Keratinocyte (primary cell): ENCODE data around the gene ANKRD55. TPM values are rescaled to one million over a fixed set of nuclear protein-coding genes. Genes with fewer than 3 reads are reported as not detected.

Experiments used
- DNase-seq: peaks from one replicate; pipeline ENCODE4 v3.0.0-alpha.2; 2011; ENCODE audit warnings: low read depth, missing footprints, low spot score
- FAIRE-seq: peaks from 2 replicates; lab custom pipeline; 2011; peaks lifted over from hg19 to GRCh38; lab: Jason Lieb, UNC
- H2AFZ ChIP-seq: 2 replicates; pipeline ENCODE4 v1.6.0; 2012; ENCODE audit warnings: low read length, control low read depth, inconsistent platforms; ENCODE audit not compliant: control insufficient read depth
- H3K27ac ChIP-seq: 2 replicates; pipeline ENCODE4 v1.5.1; 2011; ENCODE audit warnings: low read length; ENCODE audit not compliant: control insufficient read depth, insufficient read depth
- H3K27me3 ChIP-seq: 3 replicates; pipeline ENCODE4 v1.6.0; 2011; ENCODE audit warnings: low read length; ENCODE audit not compliant: control insufficient read depth, insufficient read depth; ENCODE audit errors: extremely low read depth
- H3K36me3 ChIP-seq, 2 experiments: 2 replicates in 1 of 2; 3 replicates in 1 of 2; pipeline ENCODE4 v1.5.1; 2011; ENCODE audit warnings: low read length in 2 of 2, mild to moderate bottlenecking in 1 of 2; ENCODE audit not compliant: control insufficient read depth in 2 of 2, insufficient read depth in 2 of 2; ENCODE audit errors: extremely low read depth in 1 of 2
- H3K4me1 ChIP-seq: 3 replicates; pipeline ENCODE4 v1.5.1; 2011; ENCODE audit warnings: low read length; ENCODE audit not compliant: control insufficient read depth, insufficient read depth; ENCODE audit errors: extremely low read depth
- H3K4me2 ChIP-seq: 3 replicates; pipeline ENCODE4 v1.6.0; 2011; ENCODE audit warnings: low read depth, low read length; ENCODE audit not compliant: control insufficient read depth, insufficient read depth; ENCODE audit errors: extremely low read depth
- H3K4me3 ChIP-seq, 3 experiments: fragments of 200-600 bp in 1 of 3; sonication (generic) in 1 of 3; 2 replicates in 2 of 3; 3 replicates in 1 of 3; pipeline ENCODE4 v1.5.1; 2011 to 2016; ENCODE audit warnings: low read length in 3 of 3, mild to moderate bottlenecking in 3 of 3, control low read depth in 2 of 3, inconsistent platforms in 1 of 3, low read depth in 1 of 3, mixed read lengths in 1 of 3, mixed run types in 1 of 3, moderate library complexity in 1 of 3; ENCODE audit not compliant: control insufficient read depth in 2 of 3, insufficient read depth in 2 of 3; ENCODE audit errors: extremely low read depth in 1 of 3
- H3K79me2 ChIP-seq: 2 replicates; pipeline ENCODE4 v1.6.0; 2012; ENCODE audit warnings: low read length; ENCODE audit not compliant: control insufficient read depth, insufficient read depth
- H3K9ac ChIP-seq: 3 replicates; pipeline ENCODE4 v1.6.0; 2011; ENCODE audit warnings: low read length; ENCODE audit not compliant: control insufficient read depth, insufficient read depth; ENCODE audit errors: extremely low read depth
- H3K9me1 ChIP-seq: 3 replicates; pipeline ENCODE4 v1.6.0; 2011; ENCODE audit warnings: low read length; ENCODE audit not compliant: control insufficient read depth, insufficient read depth; ENCODE audit errors: extremely low read depth
- H3K9me3 ChIP-seq: 2 replicates; pipeline ENCODE4 v1.5.1; 2012; ENCODE audit warnings: low read depth, low read length; ENCODE audit not compliant: control insufficient read depth
- H4K20me1 ChIP-seq: 3 replicates; pipeline ENCODE4 v1.6.0; 2011; ENCODE audit warnings: low read length; ENCODE audit not compliant: control insufficient read depth, insufficient read depth; ENCODE audit errors: extremely low read depth
- EZH2 ChIP-seq: IDR thresholded peaks from one replicate; pipeline ENCODE4 v1.6.1; 2012; ENCODE audit warnings: inconsistent platforms, mild to moderate bottlenecking, low read length, moderate library complexity
- dilution Hi-C: fragments of 300-500 bp; cut with MboI; formaldehyde crosslinking; loops from one replicate; pipeline ENCODE4 v1.7.0; 2020; ENCODE audit warnings: low sequenced_read_pairs; ENCODE audit not compliant: extremely low pct_ligation_motif_present
- polyA plus RNA-seq, 5 experiments: library from polyadenylated mRNA; depleted of rRNA in 3 of 5; stranded (reverse) in 3 of 5; stranded (forward) in 1 of 5; unstranded in 1 of 5; fragments of >200 nt; gene quantifications; 1 replicate in 1 of 5; 2 replicates in 3 of 5; 3 replicates in 1 of 5; pipeline versions ENCODE4 v1.2.1 to v1.2.3, GENCODE V29; 2011 to 2012; ENCODE audit warnings: missing spikeins in 2 of 5, low read depth in 1 of 5, low replicate concordance in 1 of 5
- TF ChIP-seq, protein P1 (sequence below), 3 experiments: IDR thresholded peaks in 1 of 3; conservative IDR thresholded peaks in 1 of 3; optimal IDR thresholded peaks in 1 of 3; 2 replicates in 2 of 3; 3 replicates in 1 of 3; pipeline versions ENCODE3 to v1.5.1; 2011; ENCODE audit warnings: low read length in 3 of 3, mild to moderate bottlenecking in 3 of 3, moderate library complexity in 2 of 3, control low read depth in 1 of 3, inconsistent platforms in 1 of 3; ENCODE audit not compliant: insufficient read depth in 2 of 3; ENCODE audit errors: extremely low read depth in 1 of 3

ANKRD55 gene
- polyA plus RNA-seq, 1 donor (not counting 4 experiments of a cell fraction or from before 2014, with no cell fraction given): not detected

DNA sequence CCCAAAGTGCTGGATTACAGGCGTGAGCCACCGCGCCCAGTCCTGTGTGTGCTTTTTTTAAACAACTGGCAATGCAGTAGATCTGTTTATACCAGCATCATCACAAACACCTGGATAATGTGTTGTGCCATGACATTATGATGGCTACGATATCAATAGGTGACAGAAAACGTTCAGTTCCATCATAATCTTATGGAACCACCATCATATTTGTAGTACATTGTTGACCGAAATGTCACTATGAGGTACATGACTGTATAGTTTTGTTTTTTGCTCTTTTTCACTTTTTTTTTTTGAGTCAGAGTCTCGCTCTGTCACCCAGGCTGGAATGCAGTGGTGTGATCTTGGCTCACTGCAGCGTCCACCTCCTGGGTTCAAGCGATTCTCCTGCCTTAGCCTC, 24.4 kb downstream of the ANKRD55 start:
- Histone ChIP-seq H3K4me1 (peaks cover 5% of the 10 kb centered on the region), H2AFZ (no peak overlapping the region), H3K9me1 (no peaks in the 10 kb centered on the region), H3K27ac (no peak overlapping the region), H3K79me2 (no peaks in the 10 kb centered on the region), H3K4me2 (no peak overlapping the region), H4K20me1 (no peaks in the 10 kb centered on the region), H3K4me3 (no peak overlapping the region), H3K9ac (no peak overlapping the region), H3K27me3 (no peaks in the 10 kb centered on the region), H3K36me3 (no peaks in the 10 kb centered on the region), H3K9me3 (no peaks in the 10 kb centered on the region)
- FAIRE-seq: no peak
- TF ChIP-seq EZH2: no peak
- TF ChIP-seq, protein P1, sequence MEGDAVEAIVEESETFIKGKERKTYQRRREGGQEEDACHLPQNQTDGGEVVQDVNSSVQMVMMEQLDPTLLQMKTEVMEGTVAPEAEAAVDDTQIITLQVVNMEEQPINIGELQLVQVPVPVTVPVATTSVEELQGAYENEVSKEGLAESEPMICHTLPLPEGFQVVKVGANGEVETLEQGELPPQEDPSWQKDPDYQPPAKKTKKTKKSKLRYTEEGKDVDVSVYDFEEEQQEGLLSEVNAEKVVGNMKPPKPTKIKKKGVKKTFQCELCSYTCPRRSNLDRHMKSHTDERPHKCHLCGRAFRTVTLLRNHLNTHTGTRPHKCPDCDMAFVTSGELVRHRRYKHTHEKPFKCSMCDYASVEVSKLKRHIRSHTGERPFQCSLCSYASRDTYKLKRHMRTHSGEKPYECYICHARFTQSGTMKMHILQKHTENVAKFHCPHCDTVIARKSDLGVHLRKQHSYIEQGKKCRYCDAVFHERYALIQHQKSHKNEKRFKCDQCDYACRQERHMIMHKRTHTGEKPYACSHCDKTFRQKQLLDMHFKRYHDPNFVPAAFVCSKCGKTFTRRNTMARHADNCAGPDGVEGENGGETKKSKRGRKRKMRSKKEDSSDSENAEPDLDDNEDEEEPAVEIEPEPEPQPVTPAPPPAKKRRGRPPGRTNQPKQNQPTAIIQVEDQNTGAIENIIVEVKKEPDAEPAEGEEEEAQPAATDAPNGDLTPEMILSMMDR (optimal IDR thresholded peaks at IDR 0.05 in 1 of 3, IDR thresholded peaks at IDR 0.05 in 1 of 3, conservative IDR thresholded peaks at IDR 0.05 in 1 of 3; ENCODE audit: extremely low read depth in 1 of 3, insufficient read depth in 2 of 3, low read length in 3 of 3): no peak
- DNase-seq: no peak
- dilution Hi-C loops: no loop called here

DNA sequence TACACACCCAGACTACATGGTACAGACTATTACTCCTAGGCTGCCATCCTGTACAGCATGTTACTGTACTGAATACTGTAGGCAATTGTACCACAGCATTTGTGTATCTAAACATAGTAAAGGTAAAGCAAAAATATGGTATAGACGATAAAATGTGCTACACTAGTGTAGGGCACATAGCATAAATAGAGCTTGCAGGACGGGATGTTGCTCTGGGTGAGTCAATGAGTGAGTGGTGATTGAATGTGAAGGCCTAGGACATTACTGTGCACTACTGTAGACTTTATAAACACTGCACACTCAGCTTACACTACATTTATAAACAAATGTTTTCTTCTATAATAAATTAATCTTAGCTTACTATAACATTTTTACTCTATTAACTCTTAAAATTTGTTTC, 25.6 kb downstream of the ANKRD55 start:
- no peaks in the 10 kb centered on the region for H3K79me2 ChIP-seq
- FAIRE-seq: no peak
- TF ChIP-seq, protein P1 (optimal IDR thresholded peaks at IDR 0.05 in 1 of 3, IDR thresholded peaks at IDR 0.05 in 1 of 3, conservative IDR thresholded peaks at IDR 0.05 in 1 of 3; ENCODE audit: extremely low read depth in 1 of 3, insufficient read depth in 2 of 3, low read length in 3 of 3): no peak
- TF ChIP-seq EZH2: no peak
- H3K4me2 ChIP-seq: no peak overlapping the region
- peaks cover 5% of the 10 kb centered on the region for H3K4me1 ChIP-seq
- H3K27me3 ChIP-seq: no peaks in the 10 kb centered on the region
- H3K9ac ChIP-seq: no peak overlapping the region
- no peak overlapping the region for H3K27ac ChIP-seq
- H3K4me3 ChIP-seq: no peak overlapping the region
- no peak overlapping the region for H2AFZ ChIP-seq
- H3K9me1 ChIP-seq: no peaks in the 10 kb centered on the region
- no peaks in the 10 kb centered on the region for H3K9me3 ChIP-seq
- no peaks in the 10 kb centered on the region for H3K36me3 ChIP-seq
- no peaks in the 10 kb centered on the region for H4K20me1 ChIP-seq
- no peak for DNase-seq
- dilution Hi-C loops: no loop called here
